ENCODE results near the gene CDH22.

The CDH22 gene

GRCh38 chr20:46342451-46343347 lies 34.4 kb upstream of the CDH22 start:
- no peak for DNase-seq

- DNase-seq: no peak
Observed at GRCh38 chr20:46342010-46342378, 33.7 kb upstream of the CDH22 start.

GRCh38 chr20:46341074-46342009 lies 33.0 kb upstream of the CDH22 start:
- DNase-seq: no peak

GRCh38 chr20:46339037-46339436 lies 30.7 kb upstream of the CDH22 start:
- no peak for DNase-seq

- DNase-seq: no peak
Observed at GRCh38 chr20:46336735-46337134, 28.4 kb upstream of the CDH22 start.

- DNase-seq: no peak
Observed at GRCh38 chr20:46334303-46334904, 26.1 kb upstream of the CDH22 start.

GRCh38 chr20:46333161-46333991 lies 25.1 kb upstream of the CDH22 start:
- DNase-seq: peak; percentile 80

- peak; percentile 97 for DNase-seq
Observed at GRCh38 chr20:46332373-46333160, 24.3 kb upstream of the CDH22 start.

- DNase-seq: peak; percentile 61
Observed at GRCh38 chr20:46331611-46332361, 23.5 kb upstream of the CDH22 start.

GRCh38 chr20:46330831-46331371 lies 22.6 kb upstream of the CDH22 start:
- DNase-seq: no peak

GRCh38 chr20:46330072-46330763 lies 21.9 kb upstream of the CDH22 start:
- DNase-seq: peak; percentile 49

- DNase-seq: peak; percentile 98
Observed at GRCh38 chr20:46328200-46328882, 20.0 kb upstream of the CDH22 start.

GRCh38 chr20:46327557-46327956 lies 19.3 kb upstream of the CDH22 start:
- no peak for DNase-seq

- DNase-seq: no peak
Observed at GRCh38 chr20:46325789-46326188, 17.5 kb upstream of the CDH22 start.

GRCh38 chr20:46324960-46325703 lies 16.8 kb upstream of the CDH22 start:
- DNase-seq: peak; percentile 87

GRCh38 chr20:46324379-46324778 lies 16.1 kb upstream of the CDH22 start:
- DNase-seq: no peak

GRCh38 chr20:46323557-46323956 lies 15.3 kb upstream of the CDH22 start:
- DNase-seq: no peak

GRCh38 chr20:46322641-46323040 lies 14.3 kb upstream of the CDH22 start:
- DNase-seq: peak; percentile 34

All from NCI-H82 (cell line).